ENCODE measurements around the gene TUBA1B.

GRCh38 chr12:49094160-49094974 is 36.8 kb downstream of the TUBA1B start, which contains the start of gene DHH:
- no peak for TF ChIP-seq POLR2AphosphoS5 (IDR thresholded peaks at IDR 0.05; ENCODE audit: low read depth, low read length)
- no peak; the same call in 1 of the 2 replicates for TF ChIP-seq POLR2A (IDR thresholded peaks at IDR 0.05; ENCODE audit: low read depth, low read length)
- TF ChIP-seq SPI1 (IDR thresholded peaks at IDR 0.05; ENCODE audit: low read depth, low read length), result no peak
- TF ChIP-seq TAF1 (IDR thresholded peaks at IDR 0.05; ENCODE audit: low read depth, low read length), result no peak
- TF ChIP-seq POU2F2 (IDR thresholded peaks at IDR 0.05; ENCODE audit: low read depth, low read length), result no peak
- no peak for TF ChIP-seq PAX5 (IDR thresholded peaks at IDR 0.05; ENCODE audit: insufficient read depth, low read length, severe bottlenecking)
